Measurements from ENCODE around the gene TMEM178B. TPM values are rescaled to one million over a fixed set of nuclear protein-coding genes. Genes with fewer than 3 reads are reported as not detected.
"Not testable (repeated sequence)": the region's sequence is repeated elsewhere in the genome, so short reads cannot be mapped to it uniquely, and the experiment has no call there.

TMEM178B gene
- 0.11 TPM for polyA plus RNA-seq (2012; ENCODE audit: insufficient read depth, insufficient read length)

- H3K4me3 ChIP-seq (ENCODE audit: low read length) = no peak within 1 kb of the TSS
- no peak for DNase-seq (ENCODE audit: low read depth, low spot score)
Measured at GRCh38 chr7:141073641-141074161, at the start of gene TMEM178B. TSS of gene TMEM178B (plus strand) at chr7:141074064.

GRCh38 chr7:141024668-141025067 lies 49.2 kb upstream of the TMEM178B start:
- DNase-seq (ENCODE audit: low read depth, low spot score) = no peak
- H3K4me3 ChIP-seq (ENCODE audit: low read length) = no peak overlapping the region

- no peak for DNase-seq (ENCODE audit: low read depth, low spot score)
Measured at GRCh38 chr7:141027043-141027442, 46.8 kb upstream of the TMEM178B start.

DNA sequence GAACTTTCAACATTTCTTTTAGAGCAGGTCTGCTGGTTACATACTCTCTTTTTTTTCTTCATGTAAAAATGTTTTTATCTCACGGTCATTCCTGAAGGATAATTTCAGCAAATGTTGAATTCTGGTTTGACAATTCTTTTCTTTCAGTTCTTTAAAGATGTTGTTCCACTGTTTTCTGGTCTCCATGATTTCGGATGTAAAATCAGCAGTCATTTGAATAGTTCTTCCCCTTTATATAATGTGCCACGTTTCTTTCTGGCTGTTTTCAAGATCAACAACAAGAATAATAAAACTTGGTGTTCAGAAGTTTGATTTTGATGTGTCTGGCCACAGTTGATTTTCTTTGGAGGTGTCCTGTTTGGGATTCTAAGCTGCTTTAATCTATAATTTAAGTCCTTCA lies 45.1 kb upstream of the TMEM178B start:
- H3K4me3 ChIP-seq (ENCODE audit: low read length) = no peak overlapping the region
- DNase-seq (ENCODE audit: low read depth, low spot score) = no peak

More at GRCh38 chr7:141027043-141027442, 46.8 kb upstream of the TMEM178B start:
- H3K4me3 ChIP-seq (ENCODE audit: low read length) = no peak overlapping the region

- DNase-seq (ENCODE audit: low read depth, low spot score); H3K4me3 ChIP-seq (ENCODE audit: low read length): not testable (repeated sequence)
Measured at GRCh38 chr7:141032539-141033323, 41.1 kb upstream of the TMEM178B start.

DNA sequence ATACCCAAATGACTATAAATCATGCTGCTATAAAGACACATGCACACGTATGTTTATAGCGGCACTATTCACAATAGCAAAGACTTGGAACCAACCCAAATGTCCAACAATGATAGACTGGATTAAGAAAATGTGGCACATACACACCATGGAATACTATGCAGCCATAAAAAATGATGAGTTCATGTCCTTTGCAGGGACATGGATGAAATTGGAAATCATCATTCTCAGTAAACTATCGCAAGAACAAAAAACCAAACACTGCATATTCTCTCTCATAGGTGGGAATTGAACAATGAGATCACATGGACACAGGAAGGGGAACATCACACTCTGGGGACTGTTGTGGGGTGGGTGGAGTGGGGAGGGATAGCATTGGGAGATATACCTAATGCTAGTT lies 35.8 kb upstream of the TMEM178B start:
- not testable (repeated sequence) for DNase-seq (ENCODE audit: low read depth, low spot score); H3K4me3 ChIP-seq (ENCODE audit: low read length)

- no peak overlapping the region for H3K4me3 ChIP-seq (ENCODE audit: low read length)
- no peak for DNase-seq (ENCODE audit: low read depth, low spot score)
Measured at GRCh38 chr7:141039376-141039775, 34.5 kb upstream of the TMEM178B start.

DNA sequence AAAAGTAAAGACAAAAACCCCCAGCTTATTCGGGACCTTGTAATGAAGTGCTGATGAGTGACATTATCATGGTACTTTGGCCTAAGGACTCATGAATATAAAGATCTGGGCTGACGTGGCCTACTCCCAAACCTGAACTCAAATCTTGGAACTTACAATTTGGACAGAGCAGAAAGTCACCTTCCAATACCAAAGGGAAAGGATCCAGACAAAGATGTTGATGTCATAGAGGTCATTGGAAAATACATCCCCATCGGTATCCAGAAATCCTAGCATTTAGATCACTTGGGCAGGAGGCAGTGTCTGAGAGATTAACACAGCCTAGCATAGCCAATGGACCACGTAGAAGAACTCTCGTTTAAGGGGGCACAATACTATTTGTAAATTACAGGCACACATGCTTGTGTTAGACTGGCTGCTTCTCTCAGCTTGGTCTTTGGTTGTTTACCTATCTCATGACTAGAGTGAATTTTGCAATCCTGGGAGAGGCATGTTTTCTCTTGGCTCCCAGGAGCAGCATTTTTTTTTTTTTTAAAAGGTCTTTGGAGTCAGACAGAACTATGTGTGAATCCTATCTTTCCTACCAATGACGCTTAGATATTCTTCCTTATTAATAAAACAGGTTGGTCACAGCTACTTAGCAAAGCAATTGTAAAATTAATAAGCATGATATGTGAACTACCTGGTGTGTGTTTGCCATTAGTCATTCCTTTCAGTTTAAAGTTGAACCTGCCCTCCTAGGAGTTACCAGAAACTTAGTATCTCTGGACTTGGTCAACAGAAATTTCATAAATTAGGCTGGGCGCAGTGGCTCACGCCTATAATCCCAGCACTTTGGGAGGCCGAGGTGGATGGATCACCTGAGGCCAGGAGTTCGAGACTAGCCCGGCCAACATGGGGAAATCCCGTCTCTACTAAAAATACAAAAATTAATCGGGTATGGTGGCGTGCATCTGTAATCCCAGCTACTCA lies 31.4 kb upstream of the TMEM178B start:
- no peak overlapping the region for H3K4me3 ChIP-seq (ENCODE audit: low read length)
- DNase-seq (ENCODE audit: low read depth, low spot score) = no peak

DNA sequence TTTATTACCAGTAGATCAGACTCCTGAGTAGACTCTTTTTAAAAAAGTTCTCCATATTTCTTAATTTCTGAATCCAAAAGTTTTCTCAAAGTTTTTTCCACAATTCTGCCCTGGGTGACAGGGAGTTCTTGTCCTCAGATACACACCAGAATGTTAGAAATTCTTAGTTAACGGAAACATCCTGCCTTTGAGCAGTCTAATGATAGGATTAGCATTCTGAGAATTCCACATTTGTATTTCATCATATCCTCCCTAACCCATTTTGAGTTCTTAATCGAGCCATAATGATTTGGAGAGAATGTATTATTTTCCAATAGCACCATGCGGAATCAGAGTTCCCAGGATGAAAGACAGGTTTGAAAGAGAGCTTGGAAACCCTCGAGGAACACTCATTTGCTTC lies 30.2 kb upstream of the TMEM178B start:
- DNase-seq (ENCODE audit: low read depth, low spot score) = no peak
- no peak overlapping the region for H3K4me3 ChIP-seq (ENCODE audit: low read length)

DNA sequence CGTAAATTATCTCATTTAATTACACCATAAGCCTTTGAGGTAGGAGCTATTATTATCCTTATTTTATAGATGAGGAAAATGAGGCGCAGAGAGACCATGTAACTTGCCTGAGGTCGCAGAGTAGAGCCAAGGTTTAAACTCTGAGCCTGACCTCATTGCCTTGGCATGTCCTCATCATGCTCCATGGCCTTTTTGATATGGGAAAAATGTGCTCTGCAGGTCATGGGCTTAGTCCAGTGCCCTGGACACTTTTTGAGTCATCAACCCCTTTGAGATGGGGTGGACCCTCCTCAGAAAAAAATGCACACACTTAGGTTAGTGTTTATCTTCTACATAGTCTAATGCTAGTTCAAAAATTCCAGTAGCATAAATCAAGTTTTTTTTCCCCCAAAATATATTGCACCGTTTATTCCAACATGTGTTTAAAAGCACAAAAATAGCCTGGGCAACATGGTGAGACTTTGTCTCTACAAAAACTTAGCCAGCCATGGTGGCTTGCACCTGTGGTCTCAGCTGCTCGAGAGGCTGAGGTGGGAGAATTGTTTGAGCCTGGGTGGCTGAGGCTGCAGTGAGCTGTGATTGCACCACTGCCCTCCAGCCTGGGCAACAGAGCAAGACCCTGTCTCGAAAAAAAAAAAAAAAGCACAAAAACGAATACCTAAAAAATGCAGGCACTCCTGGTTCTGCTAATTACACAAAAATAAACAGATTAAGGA lies 28.6 kb upstream of the TMEM178B start:
- no peak for DNase-seq (ENCODE audit: low read depth, low spot score)
- H3K4me3 ChIP-seq (ENCODE audit: low read length) = no peak overlapping the region

- H3K4me3 ChIP-seq (ENCODE audit: low read length) = no peak overlapping the region
Measured at GRCh38 chr7:141045842-141046620, 27.8 kb upstream of the TMEM178B start.

DNA sequence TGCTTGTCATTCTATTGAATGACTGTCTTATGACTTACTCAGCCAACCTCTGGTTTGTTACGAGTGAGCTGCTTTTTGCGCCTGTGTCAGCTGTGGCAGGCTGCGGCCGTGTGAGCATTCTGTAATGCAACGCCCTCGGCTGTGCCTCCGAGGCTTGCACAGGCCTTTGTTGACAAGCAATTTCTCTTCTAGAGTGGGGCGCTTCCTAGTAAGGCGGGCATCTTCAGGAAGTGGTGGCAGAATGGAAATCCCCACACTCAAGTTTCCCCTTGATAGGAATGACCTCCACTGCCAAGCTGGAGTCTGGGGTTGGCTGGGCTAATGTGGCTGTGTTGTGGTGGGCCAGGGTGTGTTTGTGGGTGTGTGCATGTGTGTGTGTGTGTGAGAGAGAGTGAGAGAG lies 20.2 kb upstream of the TMEM178B start:
- H3K4me3 ChIP-seq (ENCODE audit: low read length) = no peak overlapping the region
- no peak for DNase-seq (ENCODE audit: low read depth, low spot score)

More at GRCh38 chr7:141045842-141046620, 27.8 kb upstream of the TMEM178B start:
- no peak for DNase-seq (ENCODE audit: low read depth, low spot score)

DNA sequence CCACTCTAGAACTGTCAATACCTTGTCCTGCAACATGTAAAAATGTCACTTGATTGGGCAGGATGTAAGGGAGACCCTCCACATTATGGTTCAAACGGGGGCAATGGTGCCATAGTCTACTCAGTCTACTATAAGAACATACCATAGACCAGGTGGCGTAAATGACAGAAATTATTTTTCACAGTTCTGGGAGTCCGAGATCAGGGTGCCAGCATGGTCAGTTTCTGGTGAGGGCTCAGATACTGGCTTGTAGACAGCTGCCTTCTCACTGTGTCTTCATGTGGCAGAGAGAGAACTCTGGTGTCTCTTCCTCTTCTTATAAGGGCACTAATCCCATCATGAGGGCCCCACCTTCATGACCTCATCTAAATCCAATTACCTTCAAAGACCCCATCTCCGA lies 18.7 kb upstream of the TMEM178B start:
- H3K4me3 ChIP-seq (ENCODE audit: low read length) = no peak overlapping the region
- DNase-seq (ENCODE audit: low read depth, low spot score) = no peak

DNA sequence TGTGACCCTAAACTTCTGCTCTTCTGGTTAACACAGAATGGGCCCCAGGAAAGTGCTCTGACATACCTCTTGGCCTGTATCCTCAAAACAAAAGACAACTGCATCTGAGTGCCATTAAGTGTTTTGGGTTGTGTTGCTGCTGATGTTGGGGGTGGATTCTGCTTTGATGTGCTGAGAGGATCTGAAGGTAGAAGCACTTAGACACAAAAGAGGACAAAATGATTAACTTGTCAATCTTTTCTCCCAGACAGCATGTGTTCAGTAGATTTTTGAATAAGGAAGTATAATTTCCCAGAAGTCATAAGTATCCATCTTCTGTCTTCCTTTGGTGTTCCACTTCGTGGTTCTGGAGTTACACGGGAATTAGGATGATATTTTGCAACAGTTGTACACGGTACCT lies 16.1 kb upstream of the TMEM178B start:
- DNase-seq (ENCODE audit: low read depth, low spot score) = no peak
- H3K4me3 ChIP-seq (ENCODE audit: low read length) = no peak overlapping the region

DNA sequence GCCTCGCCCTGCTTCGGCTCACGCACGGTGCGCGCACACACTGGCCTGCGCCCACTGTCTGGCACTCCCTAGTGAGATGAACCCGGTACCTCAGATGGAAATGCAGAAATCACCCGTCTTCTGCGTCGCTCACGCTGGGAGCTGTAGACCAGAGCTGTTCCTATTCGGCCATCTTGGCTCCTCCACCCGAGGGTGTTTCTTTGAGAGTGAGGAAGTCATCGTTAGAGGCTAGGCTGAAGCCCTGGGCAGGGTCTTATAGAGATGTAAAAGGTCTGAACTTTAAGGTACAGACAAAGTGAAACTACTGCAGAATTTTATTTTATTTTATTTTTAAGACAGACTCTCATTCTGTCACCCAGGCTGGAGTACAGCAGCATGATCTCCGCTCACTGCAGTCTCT lies 6.0 kb upstream of the TMEM178B start:
- not testable (repeated sequence) for DNase-seq (ENCODE audit: low read depth, low spot score); H3K4me3 ChIP-seq (ENCODE audit: low read length)

DNA sequence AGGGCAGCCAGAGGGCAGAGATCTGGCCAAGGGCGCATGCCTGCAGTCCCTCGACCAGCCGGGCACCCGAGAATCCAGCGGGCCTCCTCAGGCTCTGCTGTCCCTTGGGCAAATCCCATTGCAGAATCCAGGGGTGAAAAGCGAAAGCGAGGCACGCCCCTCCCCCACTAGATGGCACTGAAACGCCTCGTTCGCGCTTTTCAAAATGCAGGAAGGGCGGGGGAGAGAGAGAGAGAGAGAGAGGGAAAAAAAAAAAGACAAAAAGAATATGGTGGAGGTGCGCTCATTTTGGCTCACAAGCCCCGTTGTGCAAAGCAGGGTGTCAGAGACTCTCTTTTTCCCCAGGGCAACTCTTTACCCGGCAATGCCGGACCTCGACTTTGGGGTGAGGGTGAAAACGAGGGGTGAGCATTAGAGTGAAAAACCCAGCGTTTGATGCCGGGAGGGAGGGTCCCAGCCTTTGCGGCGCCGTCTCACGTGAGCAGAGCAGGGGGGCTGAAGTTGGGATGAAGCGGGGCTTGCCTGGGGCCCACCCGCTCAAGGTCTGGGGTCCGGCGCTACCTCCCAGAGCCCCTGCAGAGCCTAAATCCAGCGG lies 2.5 kb upstream of the TMEM178B start:
- H3K4me3 ChIP-seq (ENCODE audit: low read length) = peak overlapping the region; percentile 62
- DNase-seq (ENCODE audit: low read depth, low spot score) = peak; percentile 60

DNA sequence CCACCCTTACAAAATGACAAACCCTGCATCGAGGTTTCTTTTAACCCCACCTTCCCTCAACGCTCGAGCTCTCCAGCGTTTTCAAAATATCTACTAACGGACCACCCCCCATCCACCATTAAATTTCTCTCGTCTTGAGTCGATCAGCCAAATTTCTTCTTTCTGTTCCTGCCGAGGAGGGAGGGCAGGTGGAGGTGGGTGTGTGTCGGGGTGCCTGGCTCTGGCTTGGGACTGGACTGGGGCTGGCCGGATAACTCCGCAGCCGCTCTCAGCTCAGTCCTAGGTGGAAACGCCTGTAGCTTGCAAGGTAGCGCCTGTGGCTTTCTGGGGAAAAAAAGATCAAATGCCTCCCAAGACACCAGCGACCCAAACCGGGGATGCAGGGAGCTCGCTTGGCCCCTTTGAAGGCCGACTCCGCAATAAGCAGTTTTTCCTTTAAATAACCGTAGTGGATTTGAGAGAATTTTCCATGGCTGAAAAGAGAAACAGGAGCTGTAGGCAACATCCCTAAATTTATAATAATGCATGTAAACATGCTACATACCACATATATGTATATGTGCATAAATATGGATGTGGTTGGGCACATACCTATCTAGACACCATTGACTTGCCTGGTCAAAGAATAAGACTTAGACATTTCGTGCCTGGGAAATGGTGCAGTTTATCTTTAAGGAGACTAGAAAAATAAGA lies 1.9 kb upstream of the TMEM178B start:
- H3K4me3 ChIP-seq (ENCODE audit: low read length) = peak overlapping the region; percentile 62

More for the DNA sequence above, 1.9 kb upstream of the TMEM178B start:
- DNase-seq (ENCODE audit: low read depth, low spot score) = no peak

All from Jurkat, Clone E6-1 (cell line).